Pancreas (tissue), 10 donors: ENCODE data around the gene NKPD1. TPM values are rescaled to one million over a fixed set of nuclear protein-coding genes. Genes with fewer than 3 reads are reported as not detected.

ENCODE experiments used
- ATAC-seq, 4 donors: fragments of 200-7000 bp; cut with Tn5 transposase; one replicate each; pipeline versions ENCODE4 v1.8.0 to v1.9.1; 2020; ENCODE audit warnings: mild to moderate bottlenecking in 4 of 4, moderate library complexity in 4 of 4
- DNase-seq, 6 donors: peaks; one replicate each; pipeline ENCODE4 v3.0.0-alpha.2; 2020
- FAIRE-seq: peaks from 2 replicates; lab custom pipeline; 2012; peaks lifted over from hg19 to GRCh38; lab: Jason Lieb, UNC
- H3K27ac ChIP-seq, 4 donors: fragments of 200-600 bp; sonication (generic); 1 replicate in 3 of 4; 2 replicates in 1 of 4; pipeline versions ENCODE4 v1.5.0 to v1.8.0; 2020
- H3K27me3 ChIP-seq, 4 donors: fragments of 200-600 bp; one replicate each; pipeline ENCODE4 v1.8.0; 2021
- H3K36me3 ChIP-seq, 3 donors: fragments of 200-600 bp; sonication (generic) in 1 of 3; one replicate each; pipeline versions ENCODE4 v1.5.0 to v1.8.0; 2020 to 2021
- H3K4me1 ChIP-seq, 3 donors: fragments of 200-600 bp; one replicate each; pipeline ENCODE4 v1.8.0; 2021
- H3K4me3 ChIP-seq, 4 donors: fragments of 200-600 bp; sonication (generic) in 2 of 4; one replicate each; pipeline versions ENCODE4 v1.5.0 to v1.8.0; 2020 to 2021
- H3K9me3 ChIP-seq, 4 donors: fragments of 200-600 bp; one replicate each; pipeline ENCODE4 v1.8.0; 2021
- WGBS, 2 donors: extraction: QIAGEN DNeasy Blood & Tissue Kit; methylation state at CpG; one replicate each; pipeline ENCODE4 v1.1.7; 2013; 5-methylcytosine and 5-hydroxymethylcytosine counted together
- intact Hi-C, 3 donors: fragments of 100-400 bp; cut with DNase I; formaldehyde crosslinking; loops; one replicate each; pipeline versions ENCODE4 v1.11.1 to v1.14.2; 2022
- polyA plus RNA-seq, 2 donors: library from polyadenylated mRNA; stranded (reverse); fragments of 200-250 nt; gene quantifications; one replicate each; pipeline ENCODE4 v1.2.3, GENCODE V29; 2013
- total RNA-seq, 6 donors: library from RNA; stranded (reverse); fragmentation: NEBNext Ultra II Directional in 4 of 6; extraction: Animal tissue kit (Norgen Biotek cat#: 25700) in 4 of 6; gene quantifications; one replicate each; pipeline versions ENCODE4 v1.2.1 to v1.2.4, GENCODE V29; 2021 to 2023
- TF ChIP-seq, protein P1 (sequence below), 4 donors: fragments of 200-600 bp; sonication (generic) in 3 of 4; IDR thresholded peaks; one replicate each; pipeline versions ENCODE4 v1.5.0 to v1.8.0; 2021; ENCODE audit warnings: antibody characterized with exemption in 4 of 4
- donor health status: healthy with polysubstance abuse.
- donor health status: DM: no; HTN: no; CAD: no; lungs with moderate emphysema.
- donor health status: DM: no; HTN: no; CAD: no.
- donor health status: control.
- donor health status: control.
- donor health status: Bipolar disorder and iron deficiency.
- donor health status: DM: yes; HTN: yes; CAD: no.
- donor health status: DM: no; HTN: no; CAD: no.
- donor health status: DM: no; HTN: no; CAD: no.
- donor health status: DM: yes; HTN: yes; CAD: no.

Gene NKPD1
- total and polyA plus RNA-seq, 8 donors = 0.03 to 0.33 (median 0.14) TPM; not detected in 4

GRCh38 chr19:45128146-45128545 is 32.6 kb downstream of the NKPD1 start:
- H3K9me3 ChIP-seq = no peaks in the 10 kb centered on the region
- H3K4me3 ChIP-seq = no peak overlapping the region
- no peak for FAIRE-seq
- H3K27ac ChIP-seq = no peak overlapping the region
- H3K36me3 ChIP-seq = no peaks in the 10 kb centered on the region
- WGBS, 2 donors = 87 to 88% methylated on average over 5 of the region's 5 CpGs
- TF ChIP-seq, protein P1, sequence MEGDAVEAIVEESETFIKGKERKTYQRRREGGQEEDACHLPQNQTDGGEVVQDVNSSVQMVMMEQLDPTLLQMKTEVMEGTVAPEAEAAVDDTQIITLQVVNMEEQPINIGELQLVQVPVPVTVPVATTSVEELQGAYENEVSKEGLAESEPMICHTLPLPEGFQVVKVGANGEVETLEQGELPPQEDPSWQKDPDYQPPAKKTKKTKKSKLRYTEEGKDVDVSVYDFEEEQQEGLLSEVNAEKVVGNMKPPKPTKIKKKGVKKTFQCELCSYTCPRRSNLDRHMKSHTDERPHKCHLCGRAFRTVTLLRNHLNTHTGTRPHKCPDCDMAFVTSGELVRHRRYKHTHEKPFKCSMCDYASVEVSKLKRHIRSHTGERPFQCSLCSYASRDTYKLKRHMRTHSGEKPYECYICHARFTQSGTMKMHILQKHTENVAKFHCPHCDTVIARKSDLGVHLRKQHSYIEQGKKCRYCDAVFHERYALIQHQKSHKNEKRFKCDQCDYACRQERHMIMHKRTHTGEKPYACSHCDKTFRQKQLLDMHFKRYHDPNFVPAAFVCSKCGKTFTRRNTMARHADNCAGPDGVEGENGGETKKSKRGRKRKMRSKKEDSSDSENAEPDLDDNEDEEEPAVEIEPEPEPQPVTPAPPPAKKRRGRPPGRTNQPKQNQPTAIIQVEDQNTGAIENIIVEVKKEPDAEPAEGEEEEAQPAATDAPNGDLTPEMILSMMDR (IDR thresholded peaks at IDR 0.05) = no peak
- DNase-seq = no peak
- intact Hi-C loops = no loop called here
- no peaks in the 10 kb centered on the region for H3K4me1 ChIP-seq
- ATAC-seq = no peak
- H3K27me3 ChIP-seq = no peaks in the 10 kb centered on the region

DNA sequence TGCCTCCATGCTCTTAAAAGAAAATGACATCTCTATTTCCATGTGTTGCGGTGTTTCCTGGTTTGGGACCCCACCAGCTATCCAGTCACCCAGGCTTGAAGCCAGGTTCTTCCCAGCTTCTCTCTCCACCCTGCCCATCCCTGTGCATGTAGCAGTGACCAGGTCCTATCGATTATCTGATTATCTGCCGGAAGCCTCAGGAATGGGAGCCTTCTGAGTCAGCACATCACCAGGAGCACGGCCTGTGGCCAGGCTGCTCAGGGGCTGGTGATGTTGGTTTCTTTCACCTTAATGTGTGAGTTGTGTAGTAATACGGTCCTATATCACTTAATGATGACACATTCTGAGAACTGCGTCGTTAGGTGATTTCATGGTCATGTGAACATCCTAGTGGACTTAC is 34.1 kb downstream of the NKPD1 start:
- Histone ChIP-seq H3K27me3 (no peaks in the 10 kb centered on the region), H3K27ac (no peak overlapping the region), H3K4me3 (no peak overlapping the region), H3K9me3 (no peaks in the 10 kb centered on the region), H3K36me3 (no peaks in the 10 kb centered on the region), H3K4me1 (no peaks in the 10 kb centered on the region)
- no peak for ATAC-seq
- no peak for DNase-seq
- 83 to 84% methylated on average over 7 of the region's 7 CpGs for WGBS, 2 donors
- FAIRE-seq = no peak
- intact Hi-C loops = no loop called here
- TF ChIP-seq, protein P1 (IDR thresholded peaks at IDR 0.05) = no peak

DNA sequence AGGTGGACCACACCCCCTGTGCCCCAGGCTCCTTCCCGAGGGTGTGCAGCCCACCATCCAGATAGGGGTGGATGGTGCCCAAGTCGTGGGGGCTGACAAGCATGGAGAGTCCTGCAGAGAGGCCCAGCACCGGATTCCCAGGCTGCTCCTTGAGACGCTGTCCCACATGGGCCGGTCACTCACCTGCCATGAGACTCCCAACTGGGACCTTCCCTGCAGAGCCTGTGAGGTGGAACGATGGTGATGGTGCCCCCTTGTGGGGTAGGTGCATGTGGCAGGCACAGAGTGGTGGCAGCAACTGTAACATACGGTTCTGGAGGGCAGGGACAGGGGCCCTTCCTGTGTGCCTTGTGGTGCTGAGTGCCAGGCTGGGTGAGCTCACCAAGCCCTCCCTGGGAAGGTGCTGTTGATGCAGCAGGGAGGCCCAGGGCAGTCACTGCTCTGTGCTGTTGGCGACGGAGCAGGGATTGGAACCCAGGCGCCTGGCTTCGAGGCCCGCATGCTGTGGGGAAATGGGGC is 34.7 kb downstream of the NKPD1 start:
- intact Hi-C loops = no loop called here
- Histone ChIP-seq H3K9me3 (no peaks in the 10 kb centered on the region), H3K36me3 (no peaks in the 10 kb centered on the region), H3K4me3 (no peak overlapping the region), H3K27ac (no peak overlapping the region), H3K4me1 (no peaks in the 10 kb centered on the region), H3K27me3 (no peaks in the 10 kb centered on the region)
- WGBS, 2 donors = 51 to 52% methylated on average over 12 of the region's 12 CpGs
- DNase-seq = peak in 5 of 6 donors; percentile 38 to 87 (median 67)
- peak; percentile 72 to 94 (median 86) for ATAC-seq
- TF ChIP-seq, protein P1 (IDR thresholded peaks at IDR 0.05) = peak; percentile 57 to 76 (median 66)
- no peak for FAIRE-seq

GRCh38 chr19:45125360-45125759 is 35.4 kb downstream of the NKPD1 start:
- DNase-seq (no peak), ATAC-seq (no peak), FAIRE-seq (no peak)
- Histone ChIP-seq H3K4me1 (no peaks in the 10 kb centered on the region), H3K27me3 (no peaks in the 10 kb centered on the region), H3K4me3 (no peak overlapping the region), H3K9me3 (no peaks in the 10 kb centered on the region), H3K27ac (no peak overlapping the region), H3K36me3 (no peaks in the 10 kb centered on the region)
- TF ChIP-seq, protein P1 (IDR thresholded peaks at IDR 0.05) = no peak
- intact Hi-C loops = no loop called here
- WGBS, 2 donors = 93 to 96% methylated on average over 9 of the region's 9 CpGs

DNA sequence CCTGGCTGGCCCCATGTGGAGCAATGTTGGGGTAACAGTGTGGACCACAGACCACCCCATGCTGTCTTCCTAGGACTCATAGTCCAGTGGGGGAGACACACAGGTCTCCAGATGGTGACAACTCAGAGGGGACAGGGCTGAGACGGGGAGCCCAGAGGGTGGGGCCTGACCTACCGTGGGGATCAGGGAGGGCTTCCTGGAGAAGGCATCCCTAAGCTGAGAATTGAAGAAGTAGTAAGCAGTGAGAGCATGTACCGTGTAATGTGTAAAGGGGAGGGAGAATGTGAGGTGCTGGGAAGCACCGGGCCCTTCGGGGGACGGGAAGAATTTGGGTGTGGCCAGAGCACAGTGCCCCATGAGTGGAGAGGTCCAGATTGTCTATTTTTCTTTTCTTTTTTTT is 36.8 kb downstream of the NKPD1 start:
- Histone ChIP-seq H3K27me3 (no peaks in the 10 kb centered on the region), H3K27ac (no peak overlapping the region), H3K4me3 (no peak overlapping the region), H3K4me1 (no peaks in the 10 kb centered on the region), H3K36me3 (no peaks in the 10 kb centered on the region), H3K9me3 (no peaks in the 10 kb centered on the region)
- ATAC-seq (no peak), DNase-seq (no peak), FAIRE-seq (no peak)
- TF ChIP-seq, protein P1 (IDR thresholded peaks at IDR 0.05) = no peak
- WGBS, 2 donors = 79 to 94% methylated on average over 6 of the region's 6 CpGs
- intact Hi-C loops = no loop called here
